NCI-H524 (cell line): ENCODE results near the gene PRR29.

Source experiments
- DNase-seq, 2 experiments: peaks; one replicate each; lab custom pipeline; 2025; lab: John Stamatoyannopoulos, UW

PRR29 gene

DNA sequence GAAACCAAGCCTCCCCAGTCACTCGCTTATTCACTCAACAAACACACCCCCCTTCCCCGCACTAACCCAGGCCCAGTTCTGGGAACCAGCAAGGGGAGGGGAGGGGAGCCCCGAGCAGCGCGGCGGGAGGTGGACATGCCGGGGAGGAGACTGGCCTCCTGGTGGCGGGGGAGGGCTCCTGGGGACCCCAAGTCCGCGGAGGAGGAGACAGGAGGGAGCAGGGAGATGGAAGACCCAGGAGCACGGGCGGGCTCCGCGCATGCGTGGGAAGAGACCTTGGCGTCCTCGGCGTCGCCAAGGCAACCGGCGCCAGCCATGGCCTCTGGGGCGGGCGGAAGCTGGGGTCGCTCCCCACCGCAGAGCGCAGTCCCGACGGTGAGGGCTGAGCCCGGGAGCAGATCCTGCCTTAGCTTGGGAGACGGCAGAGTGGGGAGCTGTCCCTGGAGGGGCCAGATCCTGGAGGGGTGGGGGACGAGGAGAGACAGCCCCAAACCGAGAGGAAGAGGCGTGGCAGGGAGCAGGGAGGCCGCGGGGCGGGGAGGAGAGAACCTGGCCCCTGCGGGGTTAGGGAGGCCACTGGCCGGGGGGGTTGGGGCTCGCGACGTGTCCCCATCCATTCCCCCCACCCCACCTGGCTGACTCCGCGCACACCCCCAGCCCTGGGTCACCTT is at the start of gene PRR29:
Gene PRR29 (plus strand): TSS at position 302 of the 671 bp plus-strand sequence. CDS start 14 bp downstream, at position 316.
- peak; percentile 59 to 79 for DNase-seq

- no peak for DNase-seq
Measured at GRCh38 chr17:63948521-63948920, 49.6 kb upstream of the PRR29 start.

GRCh38 chr17:63949576-63950250 is 48.4 kb upstream of the PRR29 start:
- DNase-seq = no peak

DNA sequence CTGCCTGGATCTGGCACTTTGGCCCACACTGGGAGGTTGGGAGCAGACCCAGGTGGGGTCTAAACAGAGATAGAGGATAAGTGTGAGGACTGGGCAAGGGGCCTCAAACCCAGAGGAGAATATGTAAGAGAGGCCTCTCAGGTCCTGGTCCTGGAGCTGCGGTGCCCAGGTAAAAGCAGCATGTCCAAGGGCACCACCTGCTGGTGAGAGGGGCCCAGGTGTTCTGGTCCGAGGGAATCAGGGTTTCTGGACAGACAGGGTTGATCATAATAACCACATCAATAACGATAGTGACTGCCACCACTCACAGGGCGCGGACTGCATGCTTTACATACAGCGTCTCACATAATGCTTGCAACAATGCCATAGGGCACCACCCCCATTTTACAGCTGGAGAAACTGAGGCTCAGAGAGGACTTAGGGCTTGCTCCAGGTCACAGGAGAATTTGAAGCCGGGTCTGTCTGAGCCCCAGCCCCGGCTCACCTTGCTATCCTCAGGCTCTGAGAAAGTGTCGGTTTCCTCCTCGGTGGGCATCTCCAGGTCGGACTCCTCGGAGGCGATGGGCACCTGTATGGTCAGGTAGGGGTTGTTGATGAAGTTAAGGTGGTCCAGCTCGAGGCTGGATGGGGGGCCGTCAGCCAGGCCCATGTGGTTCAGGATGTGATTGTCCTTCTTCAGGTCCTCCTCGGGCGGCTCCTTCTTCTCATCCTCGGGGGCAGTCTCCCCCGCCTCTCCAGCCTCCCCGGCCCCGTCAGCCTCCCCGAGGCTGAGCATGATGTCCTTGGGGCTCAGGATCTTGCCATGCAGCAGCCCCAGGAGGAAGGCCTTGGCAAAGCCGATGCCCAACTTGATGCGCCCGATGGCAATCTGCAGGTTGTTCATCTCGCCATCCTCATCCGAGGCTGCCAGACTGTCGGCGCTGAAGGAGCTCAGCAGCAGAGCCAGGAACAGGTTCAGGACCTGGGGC is 46.9 kb upstream of the PRR29 start:
- peak in 1 of 2 experiments; percentile 16 for DNase-seq

GRCh38 chr17:63954402-63955063 is 43.6 kb upstream of the PRR29 start:
- DNase-seq = peak in 1 of 2 experiments; percentile 15

DNA sequence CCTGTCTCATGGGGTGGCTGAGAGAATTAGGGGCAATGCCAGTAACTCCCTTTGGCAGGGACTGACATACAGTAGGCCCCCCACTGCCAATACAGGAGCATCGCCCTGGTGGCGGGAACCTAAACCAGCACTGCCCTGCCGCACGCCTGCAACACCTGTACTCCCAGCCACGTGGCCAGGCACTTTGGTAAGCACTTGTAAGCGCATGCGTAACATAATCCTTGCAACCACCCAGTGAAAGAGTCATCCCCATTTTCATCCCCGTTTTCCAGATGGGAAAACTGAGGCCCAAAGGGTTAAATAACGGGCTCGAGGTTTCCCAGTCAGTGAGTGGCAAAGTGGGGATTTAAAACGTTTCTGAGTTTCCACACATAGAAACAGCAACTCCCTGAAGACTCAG is 42.9 kb upstream of the PRR29 start:
- no peak for DNase-seq

DNA sequence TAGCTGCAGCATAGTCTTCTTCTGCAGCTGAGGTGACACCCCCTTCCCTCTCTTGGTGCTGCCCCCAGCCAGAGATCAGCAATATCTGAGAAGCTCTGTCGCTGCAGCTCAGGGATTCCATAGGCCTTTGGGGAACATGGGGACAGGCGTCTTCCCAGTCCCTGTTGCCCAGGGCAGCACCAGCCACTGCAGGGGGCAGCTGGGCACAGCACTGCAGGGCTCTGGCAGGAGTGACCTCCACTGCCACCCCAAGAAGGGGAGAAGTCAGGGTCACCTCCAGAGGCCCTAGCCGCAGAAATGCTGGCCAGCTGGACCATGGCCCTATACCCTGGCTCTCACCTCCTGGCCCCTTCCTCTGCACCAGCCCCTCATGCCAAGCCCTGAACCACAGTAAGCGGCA is 42.4 kb upstream of the PRR29 start:
- DNase-seq = no peak

- DNase-seq = no peak
Measured at GRCh38 chr17:63956296-63956920, 41.7 kb upstream of the PRR29 start.

DNA sequence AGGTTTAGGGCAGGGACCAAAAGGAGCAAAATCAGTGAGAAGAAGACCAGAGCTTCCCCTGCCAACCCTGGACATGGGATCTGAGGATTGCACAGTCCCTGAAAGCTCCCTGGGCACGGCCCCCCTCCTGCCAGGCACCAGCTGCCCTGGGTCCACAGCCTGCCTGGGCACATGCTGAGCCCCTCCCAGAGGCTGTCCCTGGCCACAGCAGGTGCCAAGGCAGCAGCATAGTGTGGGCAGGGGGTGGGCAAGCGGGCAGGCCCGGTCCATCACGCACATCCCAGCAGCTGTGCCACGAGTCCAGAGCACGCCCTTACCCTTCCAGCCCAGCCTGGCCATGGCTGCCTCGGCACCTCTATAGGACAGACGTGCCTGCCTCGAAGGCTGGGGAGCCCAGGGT is 38.1 kb upstream of the PRR29 start:
- DNase-seq = peak in 1 of 2 experiments; percentile 23

DNA sequence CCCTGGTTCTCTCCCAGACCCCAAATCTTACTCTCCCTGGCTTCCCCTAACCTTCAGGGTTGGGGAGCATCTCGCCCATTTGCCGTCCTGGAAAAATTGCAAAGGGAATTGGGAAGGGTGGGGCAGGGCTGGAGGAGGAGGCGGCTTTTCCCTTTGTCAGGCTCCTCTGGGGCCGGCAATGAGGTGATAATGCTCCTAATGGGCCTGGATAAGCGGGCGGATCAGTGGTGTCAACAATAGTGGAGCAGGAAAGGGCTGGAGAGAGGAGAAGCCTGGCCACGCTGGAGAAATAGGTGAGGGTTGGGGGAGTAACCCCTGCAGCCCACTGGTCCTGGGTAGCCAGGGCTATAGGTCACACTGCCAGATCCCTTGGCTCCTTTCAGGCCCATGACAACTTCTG is 37.7 kb upstream of the PRR29 start:
- no peak for DNase-seq

DNA sequence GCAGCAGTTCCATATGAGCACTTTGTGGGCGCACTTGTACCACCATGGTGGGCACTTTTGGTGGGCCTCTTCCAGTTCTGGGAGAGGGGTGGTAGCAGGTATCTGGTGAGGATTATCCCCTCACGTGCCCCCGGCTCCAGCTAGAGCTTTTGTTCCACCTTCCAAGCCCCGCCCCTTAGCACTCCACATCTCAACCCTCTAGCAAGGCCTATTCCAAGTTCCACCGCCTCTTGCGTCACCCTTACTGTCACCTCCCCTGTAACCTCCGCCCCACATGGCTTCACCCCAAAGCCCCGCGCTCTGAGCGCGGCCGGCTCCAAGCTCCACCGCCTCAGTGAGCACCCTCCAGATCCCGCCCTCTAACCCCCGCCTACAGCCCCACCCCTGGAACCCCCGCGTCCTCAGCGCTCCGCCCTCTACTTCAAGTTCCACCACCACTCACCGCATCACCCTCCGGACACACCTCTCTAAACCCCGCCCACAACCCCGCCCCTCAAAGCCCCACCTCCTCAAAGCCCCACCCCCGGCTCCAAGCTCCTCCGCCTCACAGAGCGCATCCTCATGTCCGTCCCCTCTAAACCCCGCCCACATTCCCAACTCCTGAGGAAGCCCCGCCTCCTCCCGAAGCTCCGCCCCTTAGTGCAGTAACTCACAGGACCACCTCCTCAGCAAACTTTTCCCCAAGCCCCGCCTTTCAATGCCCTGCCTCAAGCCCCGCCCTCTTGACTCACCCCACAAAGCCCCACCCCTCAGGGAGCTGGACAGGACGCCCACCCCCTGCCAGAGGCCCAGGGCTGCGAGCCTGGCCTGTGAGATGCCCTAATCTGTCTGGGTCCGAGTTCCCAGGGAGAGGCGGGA is 36.6 kb upstream of the PRR29 start:
- DNase-seq = no peak

DNA sequence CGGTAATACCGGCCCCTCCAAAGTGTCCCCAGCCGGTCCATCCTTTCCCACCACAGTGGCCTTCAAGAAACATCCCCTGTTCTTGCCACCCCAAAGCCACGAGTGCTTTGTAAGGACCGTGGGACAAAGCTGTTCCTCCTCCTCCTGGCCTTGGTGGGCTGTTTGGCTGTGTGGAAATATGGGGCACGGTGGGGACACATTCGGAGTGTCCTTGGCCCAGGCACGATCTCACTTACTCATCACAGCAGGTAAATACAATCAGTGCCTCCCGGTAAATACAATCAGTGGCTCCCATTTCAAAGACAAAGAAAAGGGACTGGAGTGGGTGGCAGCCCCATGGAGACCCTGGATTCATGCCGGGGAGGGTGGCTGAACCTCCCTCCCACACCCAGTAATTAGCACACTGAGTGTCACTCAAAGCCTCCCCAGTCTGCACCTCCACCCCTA is 35.8 kb upstream of the PRR29 start:
- DNase-seq = no peak

DNA sequence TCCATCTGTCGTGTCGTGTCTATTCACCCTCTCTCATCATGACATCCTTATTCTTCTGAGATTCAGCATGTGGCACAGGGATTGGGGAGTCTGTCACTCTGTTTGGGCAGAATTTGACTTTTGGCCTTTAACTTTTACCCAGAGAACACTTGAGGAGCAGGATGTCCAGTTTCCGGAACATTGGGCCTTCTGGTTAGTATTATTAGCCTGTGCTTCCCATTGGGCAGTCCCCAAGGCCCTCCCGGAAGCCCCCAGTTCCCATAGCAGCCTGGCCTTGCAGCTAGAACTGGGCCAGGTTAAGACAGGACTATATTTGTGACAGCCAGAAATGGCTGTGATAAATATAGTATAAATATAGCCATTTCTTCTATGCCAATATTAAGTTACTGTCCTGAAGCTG is 35.0 kb upstream of the PRR29 start:
- peak; percentile 12 to 13 for DNase-seq

- DNase-seq = no peak
Measured at GRCh38 chr17:63966646-63967264, 31.4 kb upstream of the PRR29 start.

DNA sequence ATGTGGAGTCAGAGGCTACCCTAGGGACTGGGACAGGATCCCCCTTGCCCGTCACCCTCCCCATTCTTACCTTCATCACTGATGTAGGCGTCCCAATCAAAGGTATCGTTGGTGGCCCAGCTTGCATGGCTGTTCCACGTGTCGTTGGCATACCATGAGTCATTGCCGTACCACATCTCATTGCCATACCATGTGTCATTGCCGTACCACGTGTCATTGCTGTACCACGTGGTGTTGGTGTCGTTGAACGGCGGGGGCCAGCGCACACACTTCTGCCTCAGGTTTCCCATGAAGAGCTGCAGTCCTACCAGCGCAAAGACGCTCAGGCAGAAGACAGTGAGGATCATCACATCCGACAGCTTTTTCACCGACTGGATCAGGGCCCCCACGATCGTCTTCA is 30.2 kb upstream of the PRR29 start:
- DNase-seq = no peak

- DNase-seq = no peak
Measured at GRCh38 chr17:63969278-63969677, 28.9 kb upstream of the PRR29 start.

- DNase-seq = no peak
Measured at GRCh38 chr17:63972796-63973195, 25.4 kb upstream of the PRR29 start, which contains the start of gene SCN4A. Gene SCN4A (minus strand): TSS chr17:63972918. CDS start chr17:63972841, 77 bp downstream.

- DNase-seq = no peak
Measured at GRCh38 chr17:63973247-63973646, 24.9 kb upstream of the PRR29 start.

GRCh38 chr17:63973930-63974593 is 24.1 kb upstream of the PRR29 start:
- DNase-seq = peak in 1 of 2 experiments; percentile 57
